ENCODE measurements around the gene MASP2. TPM values are rescaled to one million over a fixed set of nuclear protein-coding genes. Genes with fewer than 3 reads are reported as not detected.

Gene MASP2
- total RNA-seq, 2 donors from 2014 or later, result not detected

DNA sequence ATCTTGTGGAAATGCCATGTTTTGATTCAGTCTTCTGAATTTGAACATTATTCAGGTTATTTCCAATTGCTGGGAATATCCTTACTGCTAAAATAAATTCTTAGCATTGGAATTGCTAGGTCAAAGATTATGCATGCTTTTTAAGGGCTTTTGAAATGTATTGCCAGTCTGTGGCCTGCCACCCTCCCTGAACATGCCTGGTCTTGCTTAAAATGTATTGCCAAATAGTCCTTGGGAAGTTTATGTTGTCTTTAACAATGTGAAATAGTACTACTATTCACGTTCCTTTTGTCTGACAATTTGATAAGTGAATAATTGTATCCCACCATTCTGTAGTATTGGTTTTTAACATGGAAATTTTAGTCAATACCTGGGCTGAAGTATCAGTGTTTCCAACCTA lies 21.0 kb downstream of the MASP2 start:
- no peaks in the 10 kb centered on the region for H3K4me1 ChIP-seq (replicated peaks)
- WGBS, result 31% methylated on average over 1 of the region's 1 CpG
- H3K27ac ChIP-seq, result no peak overlapping the region
- H3K4me3 ChIP-seq, result no peak overlapping the region
- H3K9me3 ChIP-seq, result no peaks in the 10 kb centered on the region
- H3K36me3 ChIP-seq, result peaks cover 12 to 16% of the 10 kb centered on the region in 2 donors
- TF ChIP-seq POLR2A (IDR thresholded peaks at IDR 0.05) (no peak), POLR2AphosphoS5 (IDR thresholded peaks at IDR 0.05) (no peak), CTCF (IDR thresholded peaks at IDR 0.05) (no peak)
- intact Hi-C loops (cut with DNase I), result no loop called here
- no peak for DNase-seq (ENCODE audit: low spot score)
- no peaks in the 10 kb centered on the region for H3K27me3 ChIP-seq (replicated peaks; ENCODE audit: insufficient read depth)

DNA sequence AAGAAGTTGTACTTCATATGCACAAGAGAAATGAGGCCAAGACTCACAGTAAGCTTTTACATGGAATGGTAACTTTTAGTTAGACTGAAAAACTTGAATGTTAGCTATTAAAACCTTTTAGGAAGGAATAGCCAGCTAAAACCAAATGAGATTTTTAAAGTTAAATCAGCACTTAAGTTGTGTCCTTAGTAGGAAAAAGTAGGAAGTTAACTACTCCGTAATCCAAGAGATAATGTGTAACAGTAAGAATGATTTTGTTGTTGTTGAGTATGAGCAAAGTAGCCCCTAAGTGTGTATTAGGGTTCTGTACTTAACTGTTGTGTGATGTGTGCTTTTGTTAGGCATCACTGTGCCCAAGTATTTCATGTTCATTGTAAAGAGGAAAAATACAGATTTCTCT lies 21.4 kb downstream of the MASP2 start:
- H3K27ac ChIP-seq, result no peak overlapping the region
- no peak for DNase-seq (ENCODE audit: low spot score)
- no peaks in the 10 kb centered on the region for H3K27me3 ChIP-seq (replicated peaks; ENCODE audit: insufficient read depth)
- H3K36me3 ChIP-seq, result peaks cover 12 to 16% of the 10 kb centered on the region in 2 donors
- 90% methylated on average over 1 of the region's 1 CpG for WGBS
- H3K9me3 ChIP-seq, result no peaks in the 10 kb centered on the region
- intact Hi-C loops (cut with DNase I), result no loop called here
- H3K4me1 ChIP-seq (replicated peaks), result no peaks in the 10 kb centered on the region
- no peak for TF ChIP-seq POLR2AphosphoS5 (IDR thresholded peaks at IDR 0.05)
- H3K4me3 ChIP-seq, result no peak overlapping the region

DNA sequence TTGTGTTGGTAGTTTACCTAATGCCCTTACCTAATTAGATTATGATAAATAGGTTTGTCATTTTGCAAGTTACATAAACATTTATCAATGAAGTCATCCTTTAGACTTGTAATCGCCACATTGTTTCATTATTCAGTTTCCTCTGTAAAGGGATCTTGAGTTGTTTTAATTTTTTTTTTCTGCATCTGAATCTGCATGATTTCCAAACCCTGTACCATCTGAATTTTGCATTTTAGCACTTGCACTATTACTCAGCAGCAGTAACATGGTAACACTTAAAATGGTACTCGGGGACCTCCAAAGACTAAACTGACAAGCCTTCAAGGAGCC lies 22.2 kb downstream of the MASP2 start:
- Histone ChIP-seq H3K9me3 (no peaks in the 10 kb centered on the region), H3K27me3 (replicated peaks; ENCODE audit: insufficient read depth) (no peaks in the 10 kb centered on the region), H3K4me1 (replicated peaks) (no peaks in the 10 kb centered on the region), H3K4me3 (no peak overlapping the region), H3K36me3 (peaks cover 15 to 24% of the 10 kb centered on the region in 2 donors), H3K27ac (no peak overlapping the region)
- DNase-seq (ENCODE audit: low spot score), result no peak
- TF ChIP-seq POLR2AphosphoS5 (IDR thresholded peaks at IDR 0.05) (no peak), POLR2A (IDR thresholded peaks at IDR 0.05) (no peak), CTCF (IDR thresholded peaks at IDR 0.05) (no peak)
- WGBS, result 74% methylated on average over 2 of the region's 2 CpGs
- intact Hi-C loops (cut with DNase I), result no loop called here

DNA sequence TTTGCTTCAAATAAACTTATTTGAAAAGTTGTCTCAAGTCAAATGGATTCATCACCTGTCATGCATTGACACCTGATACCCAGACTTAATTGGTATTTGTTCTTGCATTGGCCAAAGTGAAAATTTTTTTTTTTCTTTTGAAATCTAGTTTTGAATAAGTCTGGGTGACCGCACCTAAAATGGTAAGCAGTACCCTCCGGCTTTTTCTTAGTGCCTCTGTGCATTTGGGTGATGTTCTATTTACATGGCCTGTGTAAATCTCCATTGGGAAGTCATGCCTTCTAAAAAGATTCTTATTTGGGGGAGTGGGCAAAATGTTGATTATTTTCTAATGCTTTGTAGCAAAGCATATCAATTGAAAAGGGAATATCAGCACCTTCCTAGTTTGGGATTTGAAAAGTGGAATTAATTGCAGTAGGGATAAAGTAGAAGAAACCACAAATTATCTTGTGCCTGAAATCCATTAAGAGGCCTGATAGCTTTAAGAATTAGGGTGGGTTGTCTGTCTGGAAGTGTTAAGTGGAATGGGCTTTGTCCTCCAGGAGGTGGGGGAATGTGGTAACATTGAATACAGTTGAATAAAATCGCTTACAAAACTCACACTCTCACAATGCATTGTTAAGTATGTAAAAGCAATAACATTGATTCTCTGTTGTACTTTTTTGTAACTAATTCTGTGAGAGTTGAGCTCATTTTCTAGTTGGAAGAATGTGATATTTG lies 22.7 kb downstream of the MASP2 start:
- Histone ChIP-seq H3K27ac (no peak overlapping the region), H3K36me3 (peaks cover 15 to 25% of the 10 kb centered on the region in 2 donors), H3K27me3 (replicated peaks; ENCODE audit: insufficient read depth) (no peaks in the 10 kb centered on the region), H3K9me3 (no peaks in the 10 kb centered on the region), H3K4me1 (replicated peaks) (no peaks in the 10 kb centered on the region), H3K4me3 (no peak overlapping the region)
- intact Hi-C loops (cut with DNase I), result no loop called here
- no peak for DNase-seq (ENCODE audit: low spot score)
- 81% methylated on average over 3 of the region's 3 CpGs for WGBS
- TF ChIP-seq POLR2A (IDR thresholded peaks at IDR 0.05), result no peak
- TF ChIP-seq CTCF (IDR thresholded peaks at IDR 0.05), result no peak
- no peak for TF ChIP-seq POLR2AphosphoS5 (IDR thresholded peaks at IDR 0.05)

DNA sequence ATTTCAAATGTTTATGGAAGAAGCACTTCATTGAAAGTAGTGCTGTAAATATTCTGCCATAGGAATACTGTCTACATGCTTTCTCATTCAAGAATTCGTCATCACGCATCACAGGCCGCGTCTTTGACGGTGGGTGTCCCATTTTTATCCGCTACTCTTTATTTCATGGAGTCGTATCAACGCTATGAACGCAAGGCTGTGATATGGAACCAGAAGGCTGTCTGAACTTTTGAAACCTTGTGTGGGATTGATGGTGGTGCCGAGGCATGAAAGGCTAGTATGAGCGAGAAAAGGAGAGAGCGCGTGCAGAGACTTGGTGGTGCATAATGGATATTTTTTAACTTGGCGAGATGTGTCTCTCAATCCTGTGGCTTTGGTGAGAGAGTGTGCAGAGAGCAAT lies 23.8 kb downstream of the MASP2 start:
- DNase-seq (ENCODE audit: low spot score), result no peak
- H3K4me1 ChIP-seq (replicated peaks), result no peaks in the 10 kb centered on the region
- no peaks in the 10 kb centered on the region for H3K27me3 ChIP-seq (replicated peaks; ENCODE audit: insufficient read depth)
- no peak for TF ChIP-seq CTCF (IDR thresholded peaks at IDR 0.05)
- no peak for TF ChIP-seq POLR2AphosphoS5 (IDR thresholded peaks at IDR 0.05)
- no peak for TF ChIP-seq POLR2A (IDR thresholded peaks at IDR 0.05)
- no peaks in the 10 kb centered on the region for H3K9me3 ChIP-seq
- WGBS, result 91% methylated on average over 14 of the region's 14 CpGs
- intact Hi-C loops (cut with DNase I), result no loop called here
- H3K4me3 ChIP-seq, result no peak overlapping the region
- H3K36me3 ChIP-seq, result peaks cover 22 to 25% of the 10 kb centered on the region in 2 donors
- no peak overlapping the region for H3K27ac ChIP-seq
